ENCODE results near the gene SART3.
A peak's percentile ranks its signal among the peaks of the same experiment; 100 is the strongest.

The SART3 gene, protein sequence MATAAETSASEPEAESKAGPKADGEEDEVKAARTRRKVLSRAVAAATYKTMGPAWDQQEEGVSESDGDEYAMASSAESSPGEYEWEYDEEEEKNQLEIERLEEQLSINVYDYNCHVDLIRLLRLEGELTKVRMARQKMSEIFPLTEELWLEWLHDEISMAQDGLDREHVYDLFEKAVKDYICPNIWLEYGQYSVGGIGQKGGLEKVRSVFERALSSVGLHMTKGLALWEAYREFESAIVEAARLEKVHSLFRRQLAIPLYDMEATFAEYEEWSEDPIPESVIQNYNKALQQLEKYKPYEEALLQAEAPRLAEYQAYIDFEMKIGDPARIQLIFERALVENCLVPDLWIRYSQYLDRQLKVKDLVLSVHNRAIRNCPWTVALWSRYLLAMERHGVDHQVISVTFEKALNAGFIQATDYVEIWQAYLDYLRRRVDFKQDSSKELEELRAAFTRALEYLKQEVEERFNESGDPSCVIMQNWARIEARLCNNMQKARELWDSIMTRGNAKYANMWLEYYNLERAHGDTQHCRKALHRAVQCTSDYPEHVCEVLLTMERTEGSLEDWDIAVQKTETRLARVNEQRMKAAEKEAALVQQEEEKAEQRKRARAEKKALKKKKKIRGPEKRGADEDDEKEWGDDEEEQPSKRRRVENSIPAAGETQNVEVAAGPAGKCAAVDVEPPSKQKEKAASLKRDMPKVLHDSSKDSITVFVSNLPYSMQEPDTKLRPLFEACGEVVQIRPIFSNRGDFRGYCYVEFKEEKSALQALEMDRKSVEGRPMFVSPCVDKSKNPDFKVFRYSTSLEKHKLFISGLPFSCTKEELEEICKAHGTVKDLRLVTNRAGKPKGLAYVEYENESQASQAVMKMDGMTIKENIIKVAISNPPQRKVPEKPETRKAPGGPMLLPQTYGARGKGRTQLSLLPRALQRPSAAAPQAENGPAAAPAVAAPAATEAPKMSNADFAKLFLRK

DNA sequence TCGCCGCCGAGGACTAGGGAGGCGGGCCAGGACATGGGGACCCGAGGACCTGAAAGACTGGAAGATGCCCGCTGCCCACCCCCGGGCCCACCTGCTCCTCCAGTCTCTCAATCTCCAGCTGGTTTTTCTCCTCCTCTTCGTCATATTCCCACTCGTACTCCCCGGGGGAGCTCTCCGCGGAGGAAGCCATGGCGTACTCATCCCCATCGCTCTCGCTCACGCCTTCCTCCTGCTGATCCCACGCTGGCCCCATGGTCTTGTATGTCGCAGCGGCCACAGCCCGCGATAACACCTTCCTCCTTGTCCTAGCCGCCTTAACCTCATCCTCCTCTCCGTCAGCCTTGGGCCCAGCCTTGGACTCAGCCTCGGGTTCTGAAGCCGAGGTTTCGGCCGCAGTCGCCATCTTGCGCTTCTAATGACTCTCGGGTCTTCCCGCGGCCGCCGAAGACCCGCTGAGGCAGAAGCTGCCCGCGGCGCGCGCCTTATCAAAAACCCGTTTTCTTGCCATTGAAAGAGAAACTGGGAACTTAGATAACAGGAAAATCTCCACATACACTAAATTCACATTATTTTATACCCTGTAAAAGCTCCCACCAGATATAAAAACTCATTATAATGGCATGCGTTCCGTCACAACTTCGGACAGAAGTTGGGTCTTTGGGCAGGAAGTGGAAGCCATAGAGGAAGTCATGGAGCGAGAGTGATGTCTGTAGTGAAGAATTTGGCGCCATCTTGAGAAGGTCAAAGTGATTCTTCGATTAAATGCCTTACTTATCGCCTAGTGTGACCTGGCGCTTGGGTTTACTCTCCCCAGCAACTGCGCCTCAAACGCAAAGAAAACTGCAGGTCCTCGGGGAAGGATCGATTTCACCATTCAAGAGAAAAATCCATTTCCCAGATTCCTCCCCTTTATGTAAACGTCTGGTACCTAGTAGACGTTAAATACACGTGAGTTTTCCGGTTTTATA lies at the start of gene SART3:
SART3 (minus strand) TSS at position 422 of the 968 bp plus-strand sequence; CDS start at position 403, 19 bp downstream.
- FAIRE-seq (no peak), DNase-seq (ENCODE audit: insufficient read length, low spot score) (peak; percentile 83)

DNA sequence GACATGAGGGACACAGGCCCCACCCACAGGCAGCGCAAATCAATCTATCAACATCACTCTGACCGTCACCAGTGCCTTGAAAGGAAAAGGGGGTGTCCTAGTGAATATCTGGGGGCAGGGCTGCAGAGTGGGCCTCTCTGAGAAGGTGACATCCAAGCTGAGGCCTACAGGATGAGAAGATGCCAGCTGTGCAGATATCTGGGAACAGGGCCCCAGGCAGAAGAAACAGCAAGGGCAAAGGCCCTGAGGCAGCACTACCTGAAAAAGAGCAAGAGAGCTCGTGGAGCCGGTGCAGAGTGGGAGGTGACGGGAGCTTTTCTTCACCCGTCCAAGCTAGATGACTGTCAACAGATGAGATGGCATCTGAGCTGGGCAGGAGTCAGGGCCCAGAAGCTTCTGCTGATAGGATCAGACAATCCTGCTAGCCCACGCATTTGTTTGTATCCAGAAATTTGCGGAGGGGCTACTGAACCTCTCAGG lies 49.4 kb upstream of the SART3 start:
- FAIRE-seq (no peak), DNase-seq (ENCODE audit: insufficient read length, low spot score) (no peak)

DNA sequence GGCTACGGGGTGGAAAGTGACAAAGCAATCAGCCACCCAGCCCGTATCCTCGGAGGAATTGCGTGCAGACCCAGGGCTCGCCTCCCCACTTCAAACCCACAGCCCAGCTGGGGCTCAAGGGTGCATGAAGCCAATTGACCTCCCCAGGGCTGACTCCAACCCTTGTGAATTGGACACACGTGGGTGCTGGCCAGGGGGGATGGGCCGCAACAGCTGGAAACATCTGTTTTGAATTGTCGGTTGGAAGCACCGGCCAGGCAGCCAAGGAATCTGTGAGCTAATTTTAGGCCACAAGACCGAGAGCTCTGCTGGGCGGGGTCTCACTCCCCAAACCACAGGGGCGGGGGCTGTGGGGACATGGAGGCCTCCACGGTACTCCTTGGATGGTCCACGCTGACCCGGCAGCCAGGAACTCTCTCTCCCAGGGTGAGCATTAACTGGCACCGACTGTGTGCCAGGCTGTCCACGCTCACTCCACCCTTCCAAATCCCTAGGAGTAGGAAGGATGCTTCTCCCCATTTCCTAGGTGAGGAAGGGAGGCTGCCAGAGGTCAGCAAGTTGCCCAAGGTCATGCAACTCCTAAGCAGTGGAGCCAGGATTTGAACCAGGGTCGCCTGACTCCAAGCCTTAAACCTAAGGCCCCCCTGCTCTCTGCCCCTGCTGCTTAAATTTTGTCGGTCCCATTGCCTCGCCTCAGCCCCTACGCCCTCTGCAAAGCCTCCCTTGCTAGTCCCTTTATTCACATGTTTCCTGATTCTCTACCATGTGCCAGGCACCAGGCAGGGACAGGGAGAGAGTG lies 48.8 kb upstream of the SART3 start:
- no peak for FAIRE-seq

DNA sequence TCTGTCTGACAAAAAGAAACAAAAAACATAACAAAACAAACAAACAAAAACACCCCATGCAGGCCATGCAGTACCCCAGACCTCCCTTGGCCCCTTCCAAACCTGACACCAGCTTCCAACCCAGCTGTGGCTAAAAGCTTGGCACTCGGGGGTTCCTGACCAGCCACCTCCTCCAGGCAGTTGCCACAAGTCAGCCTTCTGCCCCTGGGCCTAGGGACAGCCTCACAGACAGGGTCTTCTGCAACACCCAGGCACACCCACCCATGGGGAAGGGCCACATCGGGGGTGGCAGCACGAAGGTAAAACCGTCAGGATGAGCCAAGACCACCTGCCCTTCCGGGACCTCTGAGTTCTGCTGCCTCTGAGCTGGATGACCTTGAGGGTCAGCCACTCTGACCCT lies 47.6 kb upstream of the SART3 start:
- no peak for DNase-seq (ENCODE audit: insufficient read length, low spot score)
- no peak for FAIRE-seq

More for the DNA sequence above, 48.8 kb upstream of the SART3 start:
- DNase-seq (ENCODE audit: insufficient read length, low spot score): no peak

DNA sequence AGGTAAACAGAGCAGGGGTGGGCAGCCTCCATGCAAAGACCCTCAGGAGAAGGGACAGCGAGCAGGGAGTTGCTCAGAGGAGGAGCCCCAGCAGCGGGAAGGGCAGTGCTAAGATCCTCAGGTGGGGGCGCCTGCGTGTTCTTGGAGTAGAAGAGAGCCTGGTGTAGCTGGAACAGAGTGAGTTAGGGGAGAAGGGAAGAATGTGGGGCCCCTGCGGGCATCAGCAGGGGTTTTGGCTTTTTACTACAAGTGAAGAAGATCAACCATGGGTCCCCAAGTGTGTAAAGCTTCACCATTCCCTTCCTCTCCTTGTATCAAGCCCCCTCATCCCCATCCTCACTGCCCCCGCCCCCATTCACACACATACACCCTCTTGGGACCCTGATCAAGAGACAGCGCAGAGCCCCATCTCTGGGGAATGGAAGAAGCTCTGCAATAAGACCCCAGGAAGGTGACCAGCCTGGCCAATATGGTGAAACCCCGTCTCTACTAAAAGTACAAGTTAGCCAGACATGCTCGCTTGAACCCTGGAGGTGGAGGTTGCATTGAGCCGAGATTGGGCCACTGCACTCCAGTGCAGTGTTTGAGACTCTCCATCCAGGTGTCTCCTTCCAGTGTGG lies 47.1 kb upstream of the SART3 start:
- no peak for FAIRE-seq

DNA sequence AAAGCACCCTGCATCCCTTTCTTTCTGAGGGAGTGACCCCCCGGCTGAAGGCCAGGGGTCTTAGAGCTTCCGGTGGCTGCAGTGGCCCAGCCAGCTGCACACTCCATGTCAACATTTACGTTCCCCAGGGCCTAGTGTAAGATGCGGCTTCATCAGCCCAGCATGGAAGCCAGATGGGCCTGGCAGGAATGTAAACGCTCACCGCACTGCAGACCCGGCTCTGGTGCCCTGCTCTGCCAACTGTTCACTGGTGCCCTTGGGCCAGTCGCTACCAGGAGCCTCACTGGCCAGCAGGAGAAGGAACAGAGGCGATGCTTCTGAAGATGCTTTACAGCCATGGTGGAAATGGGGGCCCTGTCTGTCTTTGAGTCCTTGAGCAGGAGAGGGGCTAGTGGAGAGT lies 45.5 kb upstream of the SART3 start:
- no peak for FAIRE-seq
- no peak for DNase-seq (ENCODE audit: insufficient read length, low spot score)

More for the DNA sequence above, 47.1 kb upstream of the SART3 start:
- no peak for DNase-seq (ENCODE audit: insufficient read length, low spot score)

DNA sequence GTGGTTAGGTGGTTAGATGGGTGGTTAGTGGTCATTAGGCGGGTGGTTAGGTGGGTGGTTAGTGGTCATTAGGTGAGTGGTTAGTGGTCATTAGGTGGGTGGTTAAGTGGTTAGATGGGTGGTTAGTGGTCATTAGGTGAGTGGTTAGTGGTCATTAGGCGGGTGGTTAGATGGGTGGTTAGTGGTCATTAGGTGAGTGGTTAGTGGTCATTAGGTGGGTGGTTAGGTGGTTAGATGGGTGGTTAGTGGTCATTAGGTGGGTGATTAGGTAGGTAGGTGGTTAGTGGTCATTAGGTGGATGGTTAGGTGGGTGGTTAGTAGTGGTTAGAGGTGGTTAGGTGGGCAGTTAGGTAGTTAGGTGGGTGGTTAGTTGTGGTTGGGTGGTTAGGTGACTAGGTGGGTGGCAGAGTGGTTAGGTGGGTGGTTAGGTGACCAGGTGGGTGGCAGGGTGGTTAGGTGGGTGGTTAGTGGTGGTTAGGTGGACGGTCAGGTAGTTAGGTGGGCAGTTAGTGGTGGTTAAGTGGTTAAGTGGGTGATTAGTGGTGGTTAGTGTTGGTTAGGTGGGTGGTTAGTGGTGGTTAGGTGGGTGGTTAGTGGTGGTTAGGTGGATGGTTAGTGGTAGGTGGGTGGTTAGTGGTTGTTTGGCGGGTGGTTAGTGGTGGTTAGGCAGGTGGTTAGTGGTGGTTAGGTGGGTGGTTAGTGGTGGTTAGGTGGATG lies 44.9 kb upstream of the SART3 start:
- peak; percentile 64 for FAIRE-seq
- no peak for DNase-seq (ENCODE audit: insufficient read length, low spot score)

DNA sequence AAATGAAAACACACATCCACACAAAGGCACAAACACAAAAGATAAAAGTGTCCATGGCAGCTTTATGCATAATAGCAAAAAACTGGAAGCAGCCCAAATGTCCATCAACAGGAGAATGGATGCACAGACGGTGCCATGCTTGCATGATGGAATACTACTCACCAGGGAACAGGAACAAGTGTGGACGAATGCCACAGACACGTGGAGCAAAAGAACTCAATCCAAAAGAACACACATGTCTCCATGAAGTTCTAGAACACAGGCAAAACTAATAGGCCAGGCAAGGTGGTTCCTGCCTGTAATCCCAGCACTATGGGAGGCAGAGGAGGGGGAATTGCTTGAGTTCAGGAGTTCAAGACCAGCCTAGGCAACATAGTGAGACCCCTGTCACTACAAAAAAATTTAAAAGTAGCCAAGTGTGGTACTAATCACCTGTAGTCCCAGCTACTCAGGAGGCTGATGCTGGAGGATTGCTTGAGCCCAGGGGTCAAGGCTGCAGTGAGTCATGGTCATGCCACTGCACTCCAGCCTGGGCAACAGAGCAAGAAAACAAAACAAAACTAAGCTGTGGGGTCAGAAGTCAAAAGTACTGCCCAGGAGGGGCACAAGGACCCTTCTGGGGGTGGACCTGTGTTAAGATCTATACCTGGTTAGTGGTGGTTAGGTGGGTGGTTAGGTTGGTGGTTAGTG lies 44.2 kb upstream of the SART3 start:
- FAIRE-seq (peak; percentile 31), DNase-seq (ENCODE audit: insufficient read length, low spot score) (no peak)

DNA sequence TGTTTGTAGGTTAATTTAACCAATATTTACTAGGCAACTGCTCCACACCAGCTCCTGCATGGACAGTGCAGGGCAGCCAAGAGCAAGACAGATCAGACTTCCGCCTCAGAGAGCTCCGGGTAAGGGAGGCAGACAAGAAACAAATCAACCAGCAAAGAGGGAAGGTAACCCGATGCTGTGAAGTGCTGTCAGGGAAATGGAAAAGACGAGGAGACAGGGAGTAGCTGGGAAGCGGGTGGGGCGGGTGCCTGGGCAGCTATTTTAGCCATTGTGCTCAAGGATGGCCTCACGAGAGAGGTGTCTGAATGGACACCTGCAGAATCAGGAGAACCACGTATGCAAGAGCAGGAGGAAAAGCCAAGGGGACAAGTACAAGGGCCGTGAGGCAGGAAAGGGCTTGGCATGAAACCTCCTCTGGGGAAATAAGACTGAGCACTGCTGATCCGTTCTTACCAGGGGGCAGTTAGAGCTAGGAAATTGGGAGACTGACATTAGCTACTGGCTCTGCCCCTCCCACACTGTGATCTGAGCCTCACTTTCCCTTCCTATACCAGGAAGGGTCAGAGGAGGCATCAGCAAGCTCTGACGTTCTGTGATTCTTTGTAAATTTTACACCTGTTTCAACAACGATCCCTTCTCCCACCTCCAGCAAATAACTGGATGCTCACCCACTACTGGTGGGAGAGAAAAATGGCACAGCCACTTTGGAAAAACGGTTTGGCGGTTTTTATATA lies 43.4 kb upstream of the SART3 start:
- no peak for DNase-seq (ENCODE audit: insufficient read length, low spot score)
- no peak for FAIRE-seq

DNA sequence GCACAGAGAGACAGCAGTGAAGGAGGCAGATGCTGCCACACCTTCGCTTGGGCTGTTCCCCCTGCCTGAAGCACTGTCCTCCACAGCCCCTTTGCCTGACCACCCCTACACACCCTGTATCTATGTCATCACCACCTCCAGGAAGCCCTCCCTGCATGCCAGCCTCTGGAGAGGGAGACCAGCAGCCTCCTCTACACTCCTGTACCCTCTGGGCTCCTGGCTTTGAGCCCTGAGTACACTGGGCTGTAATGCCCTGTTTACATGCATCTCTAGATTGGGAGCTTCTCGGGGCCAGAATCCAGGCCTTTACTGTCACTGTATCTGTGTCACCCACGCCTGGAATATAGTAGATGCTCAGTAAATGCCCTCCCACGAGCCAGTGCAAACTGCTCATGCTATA lies 42.8 kb upstream of the SART3 start:
- no peak for DNase-seq (ENCODE audit: insufficient read length, low spot score)
- FAIRE-seq: no peak

DNA sequence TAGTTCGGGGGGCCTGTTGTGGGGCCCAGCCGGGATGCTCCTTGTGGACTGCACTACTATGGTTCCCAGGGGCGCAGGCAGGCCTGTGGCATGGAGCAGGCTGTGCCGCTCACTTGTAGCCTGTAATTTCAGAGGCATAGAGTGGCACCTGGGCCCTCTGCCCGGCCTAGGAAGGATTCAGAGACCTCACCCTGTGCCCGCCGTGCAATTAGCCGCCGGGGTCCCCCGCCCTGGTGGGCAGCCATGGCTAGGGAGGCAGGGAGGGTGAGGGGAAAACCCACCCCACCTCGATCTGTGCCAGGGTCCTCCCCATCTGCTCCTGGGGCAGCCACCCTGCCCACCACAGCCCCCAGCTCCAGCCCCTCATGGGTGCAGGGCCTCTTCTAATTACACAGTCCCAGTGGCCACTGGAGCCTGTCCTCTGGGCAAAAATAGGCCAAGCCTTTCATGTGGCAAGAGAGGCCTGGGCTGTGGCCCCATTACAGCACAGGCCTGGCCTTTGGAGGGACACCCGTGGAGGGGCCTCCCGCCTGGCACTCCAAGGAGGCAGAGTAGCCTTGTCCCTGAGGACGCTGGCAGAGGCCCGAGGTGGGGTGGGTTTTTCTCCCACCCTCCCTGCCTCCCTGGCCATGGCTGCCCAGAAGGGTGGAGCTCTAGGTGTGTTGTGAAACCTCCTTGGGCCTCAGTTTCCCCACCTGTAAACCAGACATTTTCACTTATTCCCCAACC lies 42.2 kb upstream of the SART3 start:
- no peak for DNase-seq (ENCODE audit: insufficient read length, low spot score)

DNA sequence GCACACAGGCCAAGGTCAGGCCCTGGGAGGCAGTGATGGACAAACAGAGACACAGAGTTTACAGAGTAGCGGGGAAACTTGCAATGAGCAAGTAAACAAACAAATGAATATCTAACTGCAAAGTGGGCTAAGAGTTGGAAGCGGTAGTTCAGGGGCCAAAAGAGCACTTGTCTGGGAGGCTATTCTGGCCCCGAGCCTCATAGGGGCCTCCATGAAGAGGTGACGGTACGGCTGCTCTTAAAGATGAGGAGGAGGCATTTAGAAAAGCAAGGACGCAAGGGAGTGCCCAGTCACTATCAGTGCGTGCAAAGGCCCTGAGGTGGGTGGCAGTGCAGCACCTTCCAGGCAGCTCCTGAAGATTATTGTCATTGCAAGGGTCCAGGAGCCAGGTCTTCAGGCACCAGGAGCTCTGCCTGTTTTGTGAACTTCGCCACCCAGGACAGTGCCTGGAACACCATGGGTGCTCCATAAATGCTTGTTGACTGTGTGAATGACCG lies 41.3 kb upstream of the SART3 start:
- FAIRE-seq: no peak

More for the DNA sequence above, 42.2 kb upstream of the SART3 start:
- no peak for FAIRE-seq

DNA sequence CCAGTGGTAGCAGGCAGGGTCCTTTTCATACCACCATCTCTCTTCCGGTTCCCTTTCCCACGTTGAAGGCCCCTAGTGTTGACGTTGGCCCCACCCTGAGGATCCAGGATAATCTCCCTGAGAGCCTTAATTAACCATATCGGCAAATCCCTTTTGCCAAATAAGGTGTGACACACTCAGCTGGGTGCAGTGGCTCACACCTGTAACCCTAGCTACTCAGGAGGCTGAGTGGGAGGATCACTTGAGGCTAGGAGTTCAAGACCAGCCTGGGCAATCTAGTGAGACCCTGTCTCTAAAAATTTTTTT lies 39.7 kb upstream of the SART3 start:
- no peak for FAIRE-seq
- no peak for DNase-seq (ENCODE audit: insufficient read length, low spot score)

More for the DNA sequence above, 41.3 kb upstream of the SART3 start:
- no peak for DNase-seq (ENCODE audit: insufficient read length, low spot score)

DNA sequence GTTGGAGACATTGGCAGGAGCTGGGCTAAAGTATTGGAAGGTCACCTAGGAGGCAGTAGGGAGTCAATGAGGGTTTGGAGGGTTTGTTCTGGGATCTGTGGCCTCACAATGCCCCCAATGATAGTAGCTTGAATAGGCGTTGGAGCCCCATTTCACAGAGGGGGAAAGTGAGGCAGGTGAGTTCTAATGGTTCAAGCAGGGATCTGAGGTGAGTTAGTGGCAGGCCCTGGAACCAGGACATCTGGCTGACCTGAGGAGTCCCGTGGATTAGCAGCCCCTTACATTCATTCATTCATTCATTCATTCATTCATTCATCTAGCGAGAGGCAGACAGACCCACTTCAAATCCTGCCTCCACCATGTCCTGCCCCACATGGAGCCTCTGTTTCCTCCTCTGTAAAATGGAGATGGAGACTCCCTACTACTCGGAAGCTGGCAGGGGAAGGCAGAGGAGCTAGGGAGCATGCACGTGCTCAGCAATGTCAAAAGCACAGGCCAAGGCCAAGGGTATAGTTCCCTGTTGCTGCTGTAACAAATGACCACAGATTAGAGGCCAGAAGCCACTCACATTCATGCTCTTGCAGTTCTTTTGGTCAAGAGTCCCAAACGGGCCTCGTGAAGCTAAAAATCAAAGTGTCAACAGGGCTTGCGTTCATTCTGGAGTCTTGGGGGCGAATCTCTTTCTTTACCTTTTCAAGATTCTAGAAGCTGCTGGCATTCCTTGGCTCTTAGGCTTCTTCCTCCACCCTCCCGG lies 39.2 kb upstream of the SART3 start:
- DNase-seq (ENCODE audit: insufficient read length, low spot score): no peak
- no peak for FAIRE-seq

DNA sequence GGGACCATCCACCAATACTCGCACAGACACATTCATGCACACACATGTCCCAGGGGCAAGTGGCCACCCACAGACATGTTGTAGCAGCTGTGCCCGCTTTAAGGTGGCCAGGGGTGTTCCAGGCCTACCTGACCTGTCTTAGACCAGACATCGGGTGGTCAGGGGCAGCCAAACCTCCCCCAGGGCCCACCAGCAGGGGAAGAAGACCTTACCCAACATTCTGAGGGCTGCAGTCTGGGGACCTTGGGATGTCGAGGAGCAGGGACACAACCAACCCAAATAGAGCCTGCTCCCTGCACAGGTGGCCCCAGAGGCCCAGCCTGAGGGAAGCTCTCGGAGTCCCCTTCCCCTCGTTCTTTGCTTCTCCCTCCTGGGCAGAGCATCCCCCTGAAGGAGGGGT lies 38.6 kb upstream of the SART3 start:
- no peak for FAIRE-seq
- DNase-seq (ENCODE audit: insufficient read length, low spot score): no peak
